GM21367 (cell line): Measurements from ENCODE around the gene CLDN14.

Experiments
- ATAC-seq: cut with Tn5 transposase; IDR thresholded peaks from one replicate; pipeline ENCODE4 v1.9.1; 2021; ENCODE audit not compliant: unreplicated experiment

Gene CLDN14

DNA sequence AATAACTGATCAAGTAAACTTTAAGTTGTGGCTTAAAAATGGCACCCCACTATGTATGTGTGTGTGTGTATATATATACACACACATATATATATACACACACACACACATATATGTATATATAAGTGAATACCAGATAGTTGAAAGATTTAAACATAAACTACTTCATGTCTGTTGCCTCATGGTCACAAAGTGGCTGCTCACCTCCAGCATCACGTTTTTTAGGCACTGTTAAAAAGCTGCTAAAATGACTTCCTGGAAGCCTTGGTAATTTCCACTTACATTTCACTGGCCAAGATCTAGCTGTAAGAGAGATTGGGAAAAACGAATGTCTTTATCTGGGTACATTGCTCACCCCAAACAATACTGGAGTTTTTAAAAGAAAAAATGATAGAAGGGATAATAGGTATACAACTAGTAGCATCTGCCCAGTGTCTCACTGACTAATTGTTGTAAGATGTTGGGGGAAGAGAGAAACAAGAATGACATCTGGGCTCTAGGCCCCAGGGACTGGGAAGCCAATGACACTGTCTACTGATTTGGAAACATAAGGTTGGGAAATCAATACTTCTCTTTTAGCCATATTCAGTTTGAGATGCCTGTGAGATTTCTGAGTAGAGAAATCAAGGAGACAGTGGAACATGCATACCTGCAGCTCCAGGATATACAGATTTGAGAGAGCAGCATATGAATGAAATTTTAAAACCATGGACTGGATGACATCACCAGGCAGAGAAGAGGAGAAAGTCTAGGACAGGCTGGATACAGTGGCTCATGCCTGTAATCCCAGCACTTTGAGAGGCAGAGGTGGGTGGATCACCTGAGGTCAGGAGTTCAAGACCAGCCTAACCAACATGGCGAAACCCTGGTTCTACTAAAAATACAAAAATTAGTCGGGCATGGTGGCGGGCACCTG is 42.8 kb downstream of the CLDN14 start:
- no peak for ATAC-seq

DNA sequence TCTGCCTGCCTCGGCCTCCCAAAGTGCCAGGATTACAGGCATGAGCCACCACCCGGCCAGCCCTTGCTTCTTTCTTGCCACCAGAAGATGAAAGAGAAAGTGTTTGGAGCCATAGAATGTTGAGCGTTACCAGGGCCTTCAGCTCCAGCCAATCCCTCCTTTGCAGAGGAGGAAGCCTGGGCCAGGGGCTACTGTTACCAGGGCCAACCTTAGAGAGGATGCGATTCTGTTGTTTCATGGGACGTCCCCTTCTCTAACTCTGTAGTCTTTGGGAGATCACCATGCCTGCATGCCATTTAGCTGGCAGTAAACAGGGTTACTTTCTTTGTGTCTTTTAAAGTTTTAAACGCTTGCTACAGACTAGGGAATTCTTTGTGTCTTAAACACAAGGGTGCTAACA is 45.8 kb downstream of the CLDN14 start:
- no peak for ATAC-seq

DNA sequence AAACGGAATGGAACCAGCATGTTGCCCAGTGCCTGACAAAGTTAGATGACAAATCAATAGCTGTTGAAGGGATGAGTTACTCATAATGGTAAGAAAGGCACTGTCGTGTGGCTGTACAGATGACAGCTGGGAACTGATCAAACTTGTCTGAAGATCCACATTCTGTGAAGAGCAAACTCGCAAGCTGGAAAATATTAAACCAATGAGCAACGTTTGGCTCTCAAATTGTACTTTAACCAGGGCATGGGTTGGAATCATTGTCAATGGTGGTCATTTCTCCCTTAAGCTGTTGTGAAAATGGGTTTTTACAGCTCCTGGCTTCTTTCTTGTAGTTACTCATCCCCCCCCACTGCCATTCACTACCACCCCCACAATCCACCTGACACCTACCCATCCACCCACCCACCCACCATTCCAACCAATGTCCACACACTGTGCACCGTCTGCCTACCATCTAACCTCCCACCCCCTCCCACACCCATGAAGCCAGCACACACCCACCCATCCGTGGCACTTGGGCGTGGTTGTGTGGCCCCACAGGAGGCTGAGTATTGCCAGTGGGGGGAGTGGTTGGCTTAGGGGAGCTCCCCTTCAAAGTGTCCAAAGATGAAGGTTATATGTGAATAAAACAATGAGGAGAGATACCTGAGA is 46.7 kb downstream of the CLDN14 start:
- no peak for ATAC-seq

DNA sequence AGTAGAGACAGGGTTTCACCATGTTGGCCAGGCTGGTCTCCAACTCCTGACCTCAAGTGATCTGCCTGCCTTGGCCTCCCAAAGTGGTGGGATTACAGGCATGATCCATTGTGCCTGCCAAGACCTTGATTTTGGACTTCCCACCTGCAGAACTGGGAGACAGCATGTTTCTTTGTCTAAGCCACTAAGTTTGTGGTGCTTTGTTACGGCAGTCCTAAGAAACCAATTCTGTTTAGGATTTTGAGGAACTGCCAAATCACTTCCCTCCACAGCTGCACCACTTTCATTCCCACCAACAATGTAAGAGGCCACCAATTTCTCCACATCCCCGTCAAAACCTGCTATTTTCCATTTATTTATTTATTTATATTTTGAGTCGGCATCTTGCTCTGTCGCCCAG is 48.7 kb downstream of the CLDN14 start:
- ATAC-seq: no peak

DNA sequence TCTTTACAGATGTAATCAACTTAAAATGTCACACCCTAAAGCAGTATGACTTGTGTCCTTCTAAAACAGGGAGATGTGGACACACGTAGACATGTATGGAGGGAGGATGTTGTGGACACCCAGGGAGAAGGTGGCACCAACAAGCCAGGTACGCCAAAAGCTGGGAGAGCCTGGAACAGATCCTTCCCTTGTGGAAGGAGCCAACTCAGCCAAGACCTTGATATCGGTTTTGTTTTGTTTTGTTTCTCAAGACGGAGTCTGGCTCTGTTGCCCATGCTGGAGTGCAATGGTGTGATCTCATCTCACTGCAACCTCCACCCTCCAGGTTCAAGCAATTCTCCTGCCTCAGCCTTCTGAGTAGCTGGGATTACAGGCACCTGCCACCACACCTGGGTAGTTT is 49.1 kb downstream of the CLDN14 start:
- ATAC-seq: no peak

DNA sequence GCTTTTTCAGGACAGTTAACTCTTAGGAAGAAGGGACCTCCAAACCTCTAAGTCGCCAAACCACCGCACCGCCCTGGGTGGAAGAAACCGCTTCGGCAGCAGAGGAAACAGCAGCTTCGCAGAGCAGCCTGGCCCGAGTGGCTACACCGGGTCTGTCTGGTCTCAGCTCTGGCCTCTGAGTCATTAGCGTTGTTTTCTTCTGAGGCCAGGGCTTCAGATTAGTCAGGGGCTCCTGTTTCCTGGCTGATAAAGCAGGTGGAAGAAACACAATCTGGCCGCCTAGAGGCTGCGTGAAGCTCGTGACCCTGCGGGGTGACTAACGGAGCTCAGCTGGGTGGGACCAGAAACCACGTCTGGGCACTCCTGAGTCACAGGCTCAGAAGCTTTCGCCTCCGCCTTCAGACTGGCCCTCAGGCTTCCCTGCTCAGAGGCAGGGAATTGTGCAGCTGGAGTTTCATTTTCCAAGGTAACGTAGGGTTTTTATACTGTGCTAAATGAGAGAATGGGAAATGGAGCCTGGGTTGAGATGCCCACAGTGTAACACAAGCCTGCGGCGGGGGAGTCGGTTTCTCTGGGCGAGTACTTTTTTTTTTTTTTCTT is 49.9 kb downstream of the CLDN14 start:
- peak; percentile 78 for ATAC-seq

DNA sequence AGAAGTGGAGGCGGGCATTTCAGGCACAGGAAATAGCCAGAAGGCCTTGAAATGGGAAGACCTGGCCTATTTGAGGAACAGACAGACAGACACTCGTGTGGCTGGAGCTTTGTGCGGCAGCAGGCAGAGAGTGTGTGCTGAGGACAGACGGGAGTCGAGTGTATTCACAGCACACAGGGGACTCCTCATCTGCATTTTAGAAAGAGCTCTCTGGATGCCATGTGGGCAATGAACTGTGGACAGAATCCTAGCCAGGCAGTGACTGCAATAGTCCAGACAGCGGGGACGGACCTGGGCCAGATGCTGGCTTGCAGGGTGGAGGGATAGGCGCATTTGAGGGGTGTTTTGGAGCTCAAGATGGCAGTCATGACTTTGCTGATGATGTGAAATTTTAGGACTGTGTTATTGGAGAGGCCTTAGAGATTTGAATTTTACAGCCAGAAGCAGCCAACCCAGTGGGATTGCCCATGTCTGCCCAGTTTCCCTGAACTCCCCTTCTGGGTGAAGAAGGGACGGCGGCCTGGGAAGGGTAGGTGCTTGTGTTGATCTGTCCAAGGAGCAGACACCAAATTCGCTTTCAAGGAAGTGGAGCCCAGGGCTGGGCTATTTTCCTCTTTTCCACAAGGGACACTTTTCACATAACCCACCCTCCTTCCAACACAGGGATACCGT is 51.0 kb downstream of the CLDN14 start:
- ATAC-seq: no peak

DNA sequence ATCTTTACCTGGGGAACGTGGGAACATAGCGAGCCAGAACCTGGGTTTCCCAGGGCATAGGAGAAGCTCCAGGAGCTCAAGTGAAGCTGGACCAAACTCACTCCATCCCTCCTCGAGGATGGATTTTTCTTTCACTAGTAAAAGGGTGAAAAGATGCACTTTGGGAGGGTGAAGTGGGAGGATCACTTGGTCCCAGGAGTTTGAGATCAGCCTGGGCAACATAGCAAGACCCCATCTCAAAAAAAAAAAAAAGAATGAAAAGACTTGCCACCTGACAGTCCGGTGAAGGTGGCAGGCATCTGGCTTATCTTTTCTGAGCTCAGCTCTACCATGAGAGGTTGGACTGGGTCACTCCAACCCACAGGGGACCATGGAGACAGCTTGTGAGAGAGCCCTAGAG is 52.4 kb downstream of the CLDN14 start:
- ATAC-seq: no peak

DNA sequence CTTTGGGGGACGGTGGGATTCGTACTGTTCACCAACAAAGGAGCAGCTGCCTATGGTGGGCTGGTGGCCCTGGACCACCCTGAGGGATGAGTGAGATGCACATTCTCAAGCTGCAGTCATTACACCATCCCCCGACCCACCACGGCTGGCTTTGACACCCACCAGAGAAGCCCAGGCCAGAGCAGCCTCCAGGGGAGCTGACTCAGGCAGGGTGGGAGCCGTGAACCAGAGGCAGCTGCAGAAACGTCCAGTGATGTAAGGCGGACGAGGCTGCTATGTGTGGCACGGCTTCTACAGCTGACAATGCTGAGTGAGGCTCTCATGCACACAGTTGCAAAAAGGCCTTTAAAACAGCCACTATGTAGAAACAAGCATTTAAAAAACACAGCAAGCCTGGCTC is 54.6 kb downstream of the CLDN14 start:
- ATAC-seq: no peak

DNA sequence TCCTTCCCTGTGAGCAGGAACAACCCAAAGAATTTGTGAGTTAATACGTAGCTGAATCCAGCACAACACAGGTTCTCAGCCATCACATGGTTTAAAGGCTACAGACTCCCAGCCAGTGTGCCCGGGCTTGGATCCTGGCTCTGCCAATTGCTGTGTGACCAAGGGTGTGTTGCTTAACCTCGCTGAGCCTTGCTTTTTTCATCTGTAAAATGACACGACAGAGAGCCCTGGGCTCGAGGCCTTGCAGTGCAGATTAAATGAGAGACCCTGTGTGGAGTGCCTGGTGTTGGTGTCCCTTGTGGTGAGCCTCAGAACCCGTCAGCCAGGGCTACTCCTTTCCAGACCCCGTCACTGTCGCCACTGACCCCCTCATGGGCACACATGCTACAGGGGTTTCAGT is 55.3 kb downstream of the CLDN14 start:
- ATAC-seq: no peak

DNA sequence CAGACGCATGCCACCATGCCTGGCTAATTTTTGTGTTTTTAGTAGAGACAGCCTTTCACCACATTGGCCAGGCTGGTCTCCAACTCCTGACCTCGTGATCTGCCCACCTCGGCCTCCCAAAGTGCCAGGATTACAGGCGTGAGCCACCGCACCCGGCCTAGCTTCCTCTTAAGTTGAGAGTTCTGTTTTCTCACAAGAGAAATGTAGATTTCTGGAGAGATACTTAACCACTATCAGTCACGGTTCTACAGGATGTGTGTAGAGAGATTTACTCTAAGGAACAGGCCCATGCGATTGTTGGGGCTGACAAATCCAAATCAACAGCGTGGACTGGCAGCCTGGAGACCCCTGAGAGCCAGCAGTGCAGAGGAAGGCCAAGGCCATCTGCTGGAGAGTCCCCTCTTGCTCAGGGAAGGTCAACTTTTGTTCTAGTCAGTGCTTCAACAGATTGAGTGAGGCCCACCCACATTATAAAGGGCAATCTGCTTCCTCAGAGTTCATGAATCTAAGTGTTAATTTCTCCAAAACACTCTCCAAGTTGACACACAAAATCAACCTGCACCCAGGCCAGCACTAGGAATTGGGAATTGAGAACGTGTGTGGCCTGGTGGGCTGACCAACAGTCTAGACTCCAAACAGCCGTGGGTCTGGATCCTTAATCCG is 56.0 kb downstream of the CLDN14 start:
- no peak for ATAC-seq

DNA sequence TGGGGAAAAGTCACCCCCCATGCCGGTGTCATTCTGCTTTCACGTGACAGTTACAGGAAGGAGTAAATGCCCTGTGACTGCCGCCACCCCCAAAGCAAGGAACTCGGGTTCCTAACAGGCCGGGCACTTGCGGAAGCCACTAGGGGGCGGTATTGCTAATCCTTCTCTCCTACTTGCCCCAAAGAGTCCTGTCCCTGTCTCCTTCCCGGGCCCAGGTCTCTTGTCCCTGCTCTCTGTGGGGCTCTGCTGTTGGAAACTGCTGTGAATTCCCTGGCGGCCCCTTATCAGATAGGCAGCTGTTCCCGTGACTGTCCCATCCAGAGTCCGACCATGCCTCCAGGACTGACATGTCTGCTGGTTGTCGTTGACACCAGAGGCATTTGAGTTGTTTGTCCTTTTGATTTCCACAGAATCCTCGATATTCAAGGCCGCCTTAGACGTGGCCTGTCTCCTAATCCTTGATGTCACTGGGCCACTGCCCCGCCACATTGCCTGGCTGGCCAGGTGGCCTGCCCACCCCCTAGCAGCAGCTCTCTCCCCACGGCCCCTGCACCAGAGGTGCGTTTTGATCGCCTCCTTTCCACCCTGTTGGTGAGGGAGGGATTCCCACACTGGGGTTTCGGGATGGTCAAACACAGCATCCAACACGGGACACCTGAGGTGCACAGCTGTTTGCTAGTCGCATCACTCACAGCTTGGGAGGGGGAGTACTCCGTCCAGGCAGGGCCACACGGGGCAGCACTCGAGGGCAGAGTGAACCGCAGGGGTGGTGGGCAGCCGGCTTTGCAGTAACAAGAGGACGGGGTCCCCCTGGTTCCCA is 57.4 kb downstream of the CLDN14 start:
- no peak for ATAC-seq

DNA sequence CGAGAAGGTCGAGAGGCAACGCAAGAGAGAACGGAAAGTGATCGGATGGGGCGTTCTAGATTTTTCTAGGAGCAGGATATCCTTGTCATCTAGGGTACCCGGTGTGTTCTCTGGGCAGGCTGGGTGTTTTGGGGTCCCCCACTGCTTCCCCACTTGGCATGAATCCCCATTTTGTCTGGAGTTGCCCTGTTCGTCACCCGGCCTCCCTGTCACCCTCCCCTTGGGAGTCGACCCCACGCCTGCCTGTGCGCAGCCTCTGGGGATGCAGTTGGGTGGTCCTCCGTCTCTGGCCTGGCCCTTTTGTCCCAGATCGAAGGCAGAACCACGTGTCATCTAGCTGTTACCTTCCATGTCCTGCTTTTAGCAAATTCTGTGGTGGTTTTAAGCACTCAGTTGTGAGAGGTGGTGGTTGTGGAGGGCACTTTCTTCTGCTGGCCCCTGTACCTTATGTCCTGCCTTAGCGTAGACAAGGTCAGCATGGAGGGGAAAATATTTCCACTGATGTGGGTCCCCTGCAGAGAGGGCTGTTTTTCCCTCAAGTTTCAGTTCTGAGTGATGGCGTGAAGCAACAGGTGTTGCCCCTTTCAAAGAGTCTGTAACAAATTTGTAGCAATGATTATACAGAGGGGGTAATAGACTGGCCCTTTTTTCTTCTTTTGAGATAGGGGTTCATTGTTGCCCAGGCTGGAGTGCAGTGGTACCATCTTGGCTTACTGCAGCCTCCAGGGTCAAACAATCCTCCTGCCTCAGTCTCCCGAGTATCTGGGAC is 59.2 kb downstream of the CLDN14 start:
- no peak for ATAC-seq

DNA sequence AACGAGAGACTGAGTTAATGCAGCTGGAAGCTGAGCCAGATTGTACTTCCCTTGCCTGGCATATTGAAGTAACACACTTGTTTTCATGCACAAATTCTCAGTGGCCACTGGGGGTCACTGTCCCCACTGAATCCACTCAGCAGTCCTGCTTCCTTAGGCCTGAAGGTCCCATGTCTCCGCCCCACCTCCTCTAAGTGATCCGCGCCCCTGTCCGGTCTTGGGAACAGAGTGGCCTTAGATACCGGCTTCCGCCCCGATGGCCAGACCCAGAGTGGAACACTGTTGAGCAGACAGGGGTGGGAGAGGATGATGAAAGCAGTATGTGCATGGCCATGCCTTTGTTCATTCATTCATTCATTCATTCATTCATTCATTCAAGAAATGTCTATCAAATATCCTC is 59.9 kb downstream of the CLDN14 start:
- no peak for ATAC-seq

DNA sequence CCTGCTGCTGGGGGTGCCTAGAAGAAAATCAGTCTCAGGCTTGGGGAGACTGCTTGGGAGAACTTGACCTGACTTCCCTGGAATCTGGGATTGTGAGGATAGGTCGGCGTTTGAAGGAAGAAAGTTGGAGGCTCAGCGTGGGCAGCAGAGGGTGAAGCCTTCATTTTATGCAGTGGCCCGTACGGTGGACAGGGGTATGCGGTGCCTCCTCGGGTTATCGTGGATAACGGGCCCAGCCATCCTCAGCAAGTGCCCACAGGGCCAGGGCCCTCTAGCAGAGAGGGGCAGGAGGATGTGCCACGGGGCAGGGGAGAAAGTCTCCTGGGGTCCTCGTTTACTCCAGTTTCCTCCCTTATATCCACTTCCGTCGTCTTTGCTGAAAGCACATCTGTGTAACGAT is 60.7 kb downstream of the CLDN14 start:
- ATAC-seq: no peak

DNA sequence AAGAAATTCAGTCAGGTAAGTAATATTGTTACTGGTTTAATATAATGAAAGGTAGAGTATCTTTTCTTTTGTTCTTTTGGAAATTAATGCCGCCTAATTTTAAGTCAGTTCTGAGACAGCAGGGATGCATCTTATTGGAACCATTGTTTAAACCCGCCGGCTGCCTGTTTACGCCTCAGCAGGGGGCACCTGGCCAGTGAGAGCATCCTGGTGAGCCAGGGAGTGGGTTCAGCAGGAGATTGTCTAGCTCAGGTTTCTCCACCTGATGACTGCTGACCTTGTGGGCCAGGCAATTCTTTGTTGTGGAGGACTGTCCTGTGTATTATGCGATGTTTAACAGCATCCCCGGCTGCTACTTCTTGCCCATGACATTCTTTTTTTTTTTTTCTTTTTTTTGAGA is 64.5 kb downstream of the CLDN14 start:
- ATAC-seq: no peak

DNA sequence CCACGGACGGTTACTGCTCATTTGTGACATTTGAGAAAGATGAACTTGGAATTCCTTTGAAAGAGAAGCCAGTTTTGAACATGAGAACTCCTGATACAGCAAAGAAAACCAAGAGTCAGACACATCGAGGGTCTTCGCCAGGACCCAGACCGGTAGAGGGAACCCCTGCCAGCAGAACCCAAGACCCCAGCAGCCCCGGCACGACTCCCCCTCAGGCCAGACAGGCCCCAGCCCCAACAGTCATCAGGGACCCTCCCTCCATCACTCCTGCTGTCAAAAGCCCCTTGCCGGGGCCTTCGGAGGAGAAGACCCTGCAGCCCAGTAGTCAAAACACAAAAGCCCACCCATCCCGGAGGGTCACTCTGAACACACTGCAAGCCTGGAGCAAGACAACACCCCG is 67.0 kb downstream of the CLDN14 start:
- no peak for ATAC-seq

DNA sequence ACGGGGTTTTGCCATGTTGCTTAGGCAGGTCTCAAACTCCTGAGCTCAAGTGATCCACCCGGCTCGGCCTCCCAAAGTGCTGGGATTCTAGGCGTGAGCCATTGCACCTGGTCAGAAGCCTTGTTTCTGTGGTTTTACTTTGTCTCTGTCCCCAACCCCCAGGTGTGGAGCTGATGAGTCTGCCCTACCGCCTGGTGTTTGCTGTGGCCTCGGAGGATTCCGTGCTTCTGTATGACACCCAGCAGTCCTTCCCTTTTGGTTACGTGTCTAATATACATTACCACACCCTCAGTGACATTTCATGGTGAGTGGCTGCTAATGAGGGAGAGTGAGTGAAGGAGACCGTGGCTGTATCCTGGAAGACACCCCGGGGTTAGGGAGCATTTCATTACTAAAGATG is 68.6 kb downstream of the CLDN14 start:
- no peak for ATAC-seq
